ENCODE data around the gene ZNF418. TPM values are rescaled to one million over a fixed set of nuclear protein-coding genes. Genes with fewer than 3 reads are reported as not detected.
"Not testable (repeated sequence)": the region's sequence is repeated elsewhere in the genome, so short reads cannot be mapped to it uniquely, and the experiment has no call there.

ZNF418 gene
- total RNA-seq, 1 donor from 2014 or later = 4.9 TPM

GRCh38 chr19:57888560-57889231 lies 46.5 kb downstream of the ZNF418 start, which contains the start of gene ZNF814:
ZNF814 (minus strand) TSS chr19:57889037; CDS start chr19:57888802, 235 bp downstream.
- DNase-seq = peak; percentile 58

GRCh38 chr19:57888107-57888559 lies 47.1 kb downstream of the ZNF418 start:
- no peak for DNase-seq

- no peak for DNase-seq
Measured at GRCh38 chr19:57887195-57887941, 47.8 kb downstream of the ZNF418 start.

GRCh38 chr19:57886046-57886445 lies 49.2 kb downstream of the ZNF418 start:
- no peak for DNase-seq

GRCh38 chr19:57873883-57874799 lies 61.1 kb downstream of the ZNF418 start:
- DNase-seq = not testable (repeated sequence)

GRCh38 chr19:57872450-57872849 lies 62.8 kb downstream of the ZNF418 start:
- no peak for DNase-seq

Other genes starting within 250 kb of the ZNF418 start
- 1.3 and 2.4 TPM in 2 replicates for gene ZNF154, start 226.2 kb downstream of the ZNF418 start, total RNA-seq
- 9.8 and 10.0 TPM in 2 replicates for gene ZNF671, start 207.8 kb downstream of the ZNF418 start, total RNA-seq
- 14.6 and 18.1 TPM in 2 replicates for gene ZNF776, start 188.6 kb downstream of the ZNF418 start, total RNA-seq
- 13.1 and 31.0 TPM in 2 replicates for gene ZNF586, start 165.7 kb downstream of the ZNF418 start, total RNA-seq
- 7.4 and 9.9 TPM in 2 replicates for gene ZNF552, start 120.5 kb downstream of the ZNF418 start, total RNA-seq
- gene ZNF587B, start 105.1 kb downstream of the ZNF418 start, total RNA-seq = 24.2 and 27.2 TPM in 2 replicates
- 29.4 and 36.3 TPM in 2 replicates for gene ZNF587, start 85.5 kb downstream of the ZNF418 start, total RNA-seq
- 4.1 and 4.6 TPM in 2 replicates for gene ZNF814, start 46.4 kb downstream of the ZNF418 start, total RNA-seq
- 15.2 and 18.9 TPM in 2 replicates for gene ZNF417, start 18.8 kb downstream of the ZNF418 start, total RNA-seq
- gene ZNF256, start 12.3 kb upstream of the ZNF418 start, total RNA-seq = 4.1 and 4.5 TPM in 2 replicates
- 0.34 TPM in 1 of 2 replicates, not detected in the other for gene C19orf18, start 39.1 kb upstream of the ZNF418 start, total RNA-seq
- gene ZNF606, start 67.4 kb upstream of the ZNF418 start, total RNA-seq = 13.3 and 16.7 TPM in 2 replicates
- not detected in 2 replicates for gene ZSCAN1, start 98.6 kb upstream of the ZNF418 start, total RNA-seq
- 1.7 and 2.4 TPM in 2 replicates for gene ZNF135, start 123.9 kb upstream of the ZNF418 start, total RNA-seq
- 44.4 and 45.1 TPM in 2 replicates for gene ZSCAN18, start 162.8 kb upstream of the ZNF418 start, total RNA-seq
- 13.1 and 14.6 TPM in 2 replicates for gene ZNF329, start 215.4 kb upstream of the ZNF418 start, total RNA-seq
- 21.0 and 21.3 TPM in 2 replicates for gene ZNF274, start 247.7 kb upstream of the ZNF418 start, total RNA-seq